ENCODE results near the gene MRPS23.
"Not testable (repeated sequence)": the region's sequence is repeated elsewhere in the genome, so short reads cannot be mapped to it uniquely, and the experiment has no call there.

Gene MRPS23

GRCh38 chr17:57860414-57860999, 10.7 kb upstream of the MRPS23 start:
- FAIRE-seq (no peak), DNase-seq (ENCODE audit: insufficient read length) (no peak)
- no peak for TF ChIP-seq POLR2A (IDR thresholded peaks at IDR 0.05; ENCODE audit: low read depth, low read length)
- no peak for TF ChIP-seq TAF1 (IDR thresholded peaks at IDR 0.05; ENCODE audit: borderline replicate concordance, low read depth, low read length)
- no peak for TF ChIP-seq POLR2AphosphoS5 (IDR thresholded peaks at IDR 0.05; ENCODE audit: low read depth, low read length)

GRCh38 chr17:57859601-57860413, 10.0 kb upstream of the MRPS23 start:
- no peak for TF ChIP-seq POLR2A (IDR thresholded peaks at IDR 0.05; ENCODE audit: low read depth, low read length)
- TF ChIP-seq POLR2AphosphoS5 (IDR thresholded peaks at IDR 0.05; ENCODE audit: low read depth, low read length) = no peak
- TF ChIP-seq TAF1 (IDR thresholded peaks at IDR 0.05; ENCODE audit: borderline replicate concordance, low read depth, low read length) = no peak
- FAIRE-seq (no peak), DNase-seq (ENCODE audit: insufficient read length) (no peak)

GRCh38 chr17:57858838-57859237, 9.0 kb upstream of the MRPS23 start:
- DNase-seq (ENCODE audit: insufficient read length) = no peak
- no peak for FAIRE-seq
- TF ChIP-seq TAF1 (IDR thresholded peaks at IDR 0.05; ENCODE audit: borderline replicate concordance, low read depth, low read length) (no peak), POLR2A (IDR thresholded peaks at IDR 0.05; ENCODE audit: low read depth, low read length) (no peak), POLR2AphosphoS5 (IDR thresholded peaks at IDR 0.05; ENCODE audit: low read depth, low read length) (no peak)

- TF ChIP-seq POLR2A (IDR thresholded peaks at IDR 0.05; ENCODE audit: low read depth, low read length) = no peak
- TF ChIP-seq POLR2AphosphoS5 (IDR thresholded peaks at IDR 0.05; ENCODE audit: low read depth, low read length) = no peak
- TF ChIP-seq TAF1 (IDR thresholded peaks at IDR 0.05; ENCODE audit: borderline replicate concordance, low read depth, low read length) = no peak
- no peak for FAIRE-seq
Observed at GRCh38 chr17:57856792-57857620, 7.2 kb upstream of the MRPS23 start.

GRCh38 chr17:57855391-57856035, 5.7 kb upstream of the MRPS23 start:
- TF ChIP-seq POLR2AphosphoS5 (IDR thresholded peaks at IDR 0.05; ENCODE audit: low read depth, low read length) (no peak), POLR2A (IDR thresholded peaks at IDR 0.05; ENCODE audit: low read depth, low read length) (no peak), TAF1 (IDR thresholded peaks at IDR 0.05; ENCODE audit: borderline replicate concordance, low read depth, low read length) (no peak)
- DNase-seq (ENCODE audit: insufficient read length) (no peak), FAIRE-seq (no peak)

More at GRCh38 chr17:57856792-57857620, 7.2 kb upstream of the MRPS23 start:
- no peak for DNase-seq (ENCODE audit: insufficient read length)

- FAIRE-seq (no peak), DNase-seq (ENCODE audit: insufficient read length) (no peak)
- TF ChIP-seq POLR2AphosphoS5 (IDR thresholded peaks at IDR 0.05; ENCODE audit: low read depth, low read length) = no peak
- no peak for TF ChIP-seq TAF1 (IDR thresholded peaks at IDR 0.05; ENCODE audit: borderline replicate concordance, low read depth, low read length)
- TF ChIP-seq POLR2A (IDR thresholded peaks at IDR 0.05; ENCODE audit: low read depth, low read length) = no peak
Observed at GRCh38 chr17:57853695-57854094, 3.9 kb upstream of the MRPS23 start.

GRCh38 chr17:57852955-57853328, 3.1 kb upstream of the MRPS23 start:
- FAIRE-seq (no peak), DNase-seq (ENCODE audit: insufficient read length) (no peak)
- TF ChIP-seq POLR2A (IDR thresholded peaks at IDR 0.05; ENCODE audit: low read depth, low read length) (no peak), POLR2AphosphoS5 (IDR thresholded peaks at IDR 0.05; ENCODE audit: low read depth, low read length) (no peak), TAF1 (IDR thresholded peaks at IDR 0.05; ENCODE audit: borderline replicate concordance, low read depth, low read length) (no peak)

- no peak for TF ChIP-seq POLR2AphosphoS5 (IDR thresholded peaks at IDR 0.05; ENCODE audit: low read depth, low read length)
- TF ChIP-seq TAF1 (IDR thresholded peaks at IDR 0.05; ENCODE audit: borderline replicate concordance, low read depth, low read length) = no peak
- no peak for TF ChIP-seq POLR2A (IDR thresholded peaks at IDR 0.05; ENCODE audit: low read depth, low read length)
- no peak for DNase-seq (ENCODE audit: insufficient read length)
- FAIRE-seq = no peak
Observed at GRCh38 chr17:57852092-57852954, 2.5 kb upstream of the MRPS23 start.

- TF ChIP-seq TAF1 (IDR thresholded peaks at IDR 0.05; ENCODE audit: borderline replicate concordance, low read depth, low read length) (no peak), POLR2A (IDR thresholded peaks at IDR 0.05; ENCODE audit: low read depth, low read length) (no peak), POLR2AphosphoS5 (IDR thresholded peaks at IDR 0.05; ENCODE audit: low read depth, low read length) (no peak)
- FAIRE-seq = no peak
- no peak for DNase-seq (ENCODE audit: insufficient read length)
Observed at GRCh38 chr17:57849163-57849873, 526 bp downstream of the MRPS23 start.

GRCh38 chr17:57846056-57846945, 3.5 kb downstream of the MRPS23 start:
- not testable (repeated sequence) for FAIRE-seq

More at GRCh38 chr17:57846056-57846945, 3.5 kb downstream of the MRPS23 start:
- DNase-seq (ENCODE audit: insufficient read length) = not testable (repeated sequence)
